CD4-positive, alpha-beta T cell treated with Interleukin-10 for 1 hour (primary cell): ENCODE measurements around the gene NUPR1.
"Not testable (repeated sequence)": the region's sequence is repeated elsewhere in the genome, so short reads cannot be mapped to it uniquely, and the experiment has no call there.

Source experiments
- DNase-seq: peaks from one replicate; pipeline ENCODE4 v3.0.0-alpha.2; 2020

The NUPR1 gene

GRCh38 chr16:28538733-28539596 lies at the start of gene NUPR1:
Gene NUPR1 (minus strand): TSS chr16:28538974. CDS start chr16:28538907, 67 bp downstream.
- no peak for DNase-seq

GRCh38 chr16:28587386-28587785 lies 48.6 kb upstream of the NUPR1 start:
- DNase-seq, result no peak

- DNase-seq, result no peak
Measured at GRCh38 chr16:28586466-28586865, 47.7 kb upstream of the NUPR1 start.

- DNase-seq, result no peak
Measured at GRCh38 chr16:28585674-28586073, 46.9 kb upstream of the NUPR1 start.

- no peak for DNase-seq
Measured at GRCh38 chr16:28580726-28581315, 42.0 kb upstream of the NUPR1 start.

GRCh38 chr16:28575446-28576109 lies 36.8 kb upstream of the NUPR1 start:
- DNase-seq, result no peak

GRCh38 chr16:28574925-28575324 lies 36.2 kb upstream of the NUPR1 start:
- no peak for DNase-seq

- no peak for DNase-seq
Measured at GRCh38 chr16:28573738-28574718, 35.3 kb upstream of the NUPR1 start.

GRCh38 chr16:28572696-28573510 lies 34.1 kb upstream of the NUPR1 start:
- DNase-seq, result no peak

GRCh38 chr16:28569968-28570752 lies 31.4 kb upstream of the NUPR1 start:
- no peak for DNase-seq

GRCh38 chr16:28569021-28569420 lies 30.2 kb upstream of the NUPR1 start:
- DNase-seq, result no peak

GRCh38 chr16:28567292-28567691 lies 28.5 kb upstream of the NUPR1 start:
- DNase-seq, result no peak

- DNase-seq, result not testable (repeated sequence)
Measured at GRCh38 chr16:28566233-28566925, 27.6 kb upstream of the NUPR1 start.

- DNase-seq, result no peak
Measured at GRCh38 chr16:28563218-28563617, 24.4 kb upstream of the NUPR1 start.

- no peak for DNase-seq
Measured at GRCh38 chr16:28562199-28562598, 23.4 kb upstream of the NUPR1 start.

GRCh38 chr16:28561557-28562187 lies 22.9 kb upstream of the NUPR1 start:
- DNase-seq, result no peak

- no peak for DNase-seq
Measured at GRCh38 chr16:28558456-28558855, 19.7 kb upstream of the NUPR1 start.

GRCh38 chr16:28556914-28557320 lies 18.1 kb upstream of the NUPR1 start:
- DNase-seq, result no peak

GRCh38 chr16:28555561-28555960 lies 16.8 kb upstream of the NUPR1 start:
- peak; percentile 9 for DNase-seq
